GM12875 (cell line): ENCODE results near the gene SUV39H1.
"Not testable (repeated sequence)": the region's sequence is repeated elsewhere in the genome, so short reads cannot be mapped to it uniquely, and the experiment has no call there.

Experiments
- H3K4me3 ChIP-seq: one replicate; pipeline ENCODE4 v1.5.1; 2011; ENCODE audit warnings: low read depth, low read length, control low read depth
- TF ChIP-seq, protein P1 (sequence below): IDR thresholded peaks from 2 replicates; pipeline ENCODE4 v1.5.1; 2011; ENCODE audit warnings: low read depth, mild to moderate bottlenecking, control low read depth, inconsistent platforms, low read length, moderate library complexity, borderline replicate concordance; ENCODE audit not compliant: insufficient read depth

SUV39H1 gene, protein sequence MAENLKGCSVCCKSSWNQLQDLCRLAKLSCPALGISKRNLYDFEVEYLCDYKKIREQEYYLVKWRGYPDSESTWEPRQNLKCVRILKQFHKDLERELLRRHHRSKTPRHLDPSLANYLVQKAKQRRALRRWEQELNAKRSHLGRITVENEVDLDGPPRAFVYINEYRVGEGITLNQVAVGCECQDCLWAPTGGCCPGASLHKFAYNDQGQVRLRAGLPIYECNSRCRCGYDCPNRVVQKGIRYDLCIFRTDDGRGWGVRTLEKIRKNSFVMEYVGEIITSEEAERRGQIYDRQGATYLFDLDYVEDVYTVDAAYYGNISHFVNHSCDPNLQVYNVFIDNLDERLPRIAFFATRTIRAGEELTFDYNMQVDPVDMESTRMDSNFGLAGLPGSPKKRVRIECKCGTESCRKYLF

DNA sequence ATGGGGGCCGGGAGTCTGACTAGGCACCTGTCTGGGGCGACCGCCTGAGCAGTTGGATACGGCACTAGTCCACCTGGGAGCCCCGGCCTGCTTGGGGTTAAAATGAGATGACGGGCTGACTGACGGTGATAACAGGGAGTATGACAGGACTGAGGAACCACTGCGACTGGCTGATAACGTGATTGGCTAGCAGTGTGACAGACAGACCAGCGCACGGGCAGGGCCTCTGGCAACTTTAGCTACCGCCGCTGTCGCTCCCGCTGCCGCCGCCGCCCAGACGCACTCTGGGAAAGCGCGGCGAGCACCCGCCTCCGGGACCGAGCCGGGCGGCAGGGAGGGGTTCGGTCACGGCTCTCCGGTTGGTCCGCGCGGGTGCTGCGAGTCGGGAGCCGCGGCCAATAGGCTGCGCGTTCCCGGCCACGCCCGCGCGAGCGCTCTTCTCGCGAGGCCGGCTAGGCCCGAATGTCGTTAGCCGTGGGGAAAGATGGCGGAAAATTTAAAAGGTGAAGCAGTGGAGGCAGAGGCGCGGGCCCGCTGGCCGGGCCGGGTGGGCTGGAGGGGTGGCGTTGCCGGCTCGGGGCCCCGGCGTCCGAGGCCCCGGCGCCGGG lies at the start of gene SUV39H1:
Gene SUV39H1 (plus strand): TSS at position 434 of the 608 bp plus-strand sequence. CDS start 51 bp downstream, at position 485.
- TF ChIP-seq, protein P1, sequence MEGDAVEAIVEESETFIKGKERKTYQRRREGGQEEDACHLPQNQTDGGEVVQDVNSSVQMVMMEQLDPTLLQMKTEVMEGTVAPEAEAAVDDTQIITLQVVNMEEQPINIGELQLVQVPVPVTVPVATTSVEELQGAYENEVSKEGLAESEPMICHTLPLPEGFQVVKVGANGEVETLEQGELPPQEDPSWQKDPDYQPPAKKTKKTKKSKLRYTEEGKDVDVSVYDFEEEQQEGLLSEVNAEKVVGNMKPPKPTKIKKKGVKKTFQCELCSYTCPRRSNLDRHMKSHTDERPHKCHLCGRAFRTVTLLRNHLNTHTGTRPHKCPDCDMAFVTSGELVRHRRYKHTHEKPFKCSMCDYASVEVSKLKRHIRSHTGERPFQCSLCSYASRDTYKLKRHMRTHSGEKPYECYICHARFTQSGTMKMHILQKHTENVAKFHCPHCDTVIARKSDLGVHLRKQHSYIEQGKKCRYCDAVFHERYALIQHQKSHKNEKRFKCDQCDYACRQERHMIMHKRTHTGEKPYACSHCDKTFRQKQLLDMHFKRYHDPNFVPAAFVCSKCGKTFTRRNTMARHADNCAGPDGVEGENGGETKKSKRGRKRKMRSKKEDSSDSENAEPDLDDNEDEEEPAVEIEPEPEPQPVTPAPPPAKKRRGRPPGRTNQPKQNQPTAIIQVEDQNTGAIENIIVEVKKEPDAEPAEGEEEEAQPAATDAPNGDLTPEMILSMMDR, result no peak
- H3K4me3 ChIP-seq, result peak within 1 kb of the TSS; percentile 63

DNA sequence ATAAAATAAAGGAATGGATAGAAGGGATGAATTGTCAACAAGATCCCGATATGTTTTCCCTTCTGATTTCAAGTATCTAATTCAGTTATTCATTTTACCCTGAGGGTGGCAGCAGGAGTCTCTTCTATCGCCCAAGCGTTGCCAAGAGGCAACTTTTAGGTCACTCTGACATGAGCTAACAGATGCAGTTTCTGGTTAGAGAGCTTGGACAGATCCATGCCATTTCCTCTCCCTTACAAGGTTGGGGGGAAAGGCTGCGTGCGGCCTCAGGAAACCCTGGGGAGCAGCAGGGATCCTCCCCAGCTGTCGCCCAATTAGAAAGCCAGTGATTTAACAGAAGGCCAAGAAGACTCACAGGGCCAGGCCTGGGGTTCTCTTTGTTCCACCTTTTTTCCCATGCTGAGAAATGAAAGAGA lies 48.2 kb upstream of the SUV39H1 start:
- TF ChIP-seq, protein P1, result no peak
- H3K4me3 ChIP-seq, result no peak overlapping the region

DNA sequence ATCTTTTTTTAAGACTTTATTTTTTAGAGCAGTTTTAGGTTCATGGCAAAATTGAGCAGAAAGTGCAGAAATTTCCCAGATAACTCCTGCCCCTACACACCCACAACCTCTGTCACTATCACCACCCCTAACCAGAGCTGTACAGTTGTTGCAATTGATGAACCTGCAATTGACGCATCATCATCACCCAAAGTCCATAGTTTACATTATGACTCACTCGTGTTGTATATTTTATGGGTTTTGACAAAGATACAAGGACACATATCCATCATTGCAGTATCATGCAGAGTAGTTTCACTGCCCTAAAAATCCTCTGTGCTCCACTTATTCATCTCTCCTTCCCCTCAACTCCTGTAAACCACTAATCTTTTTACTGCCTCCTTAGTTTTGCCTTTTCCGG lies 47.4 kb upstream of the SUV39H1 start:
- TF ChIP-seq, protein P1, result no peak
- no peak overlapping the region for H3K4me3 ChIP-seq

DNA sequence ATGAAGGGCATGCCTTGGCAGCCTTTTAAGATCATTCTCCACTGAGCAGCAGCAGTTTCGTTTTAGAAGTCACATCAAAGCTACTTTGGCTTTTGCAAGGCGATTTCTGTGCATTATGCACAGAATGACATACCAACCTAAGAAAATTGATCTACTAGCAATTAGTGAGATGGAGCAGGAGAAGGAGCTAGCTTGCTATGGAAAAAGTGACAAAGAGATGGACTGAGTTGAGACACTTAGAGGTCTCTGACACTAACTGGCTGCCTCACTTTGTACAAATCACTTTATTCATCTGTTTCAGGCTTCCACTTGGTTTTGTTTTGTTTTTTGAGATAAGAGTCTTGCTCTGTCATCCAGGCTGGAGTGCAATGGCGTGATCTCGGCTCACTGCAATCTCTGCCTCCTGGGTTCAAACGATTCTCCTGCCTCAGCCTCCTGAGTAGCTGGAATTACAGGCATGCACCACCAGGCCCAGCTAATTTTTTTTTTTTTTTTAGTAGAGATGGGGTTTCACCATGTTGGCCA lies 44.4 kb upstream of the SUV39H1 start:
- not testable (repeated sequence) for H3K4me3 ChIP-seq

DNA sequence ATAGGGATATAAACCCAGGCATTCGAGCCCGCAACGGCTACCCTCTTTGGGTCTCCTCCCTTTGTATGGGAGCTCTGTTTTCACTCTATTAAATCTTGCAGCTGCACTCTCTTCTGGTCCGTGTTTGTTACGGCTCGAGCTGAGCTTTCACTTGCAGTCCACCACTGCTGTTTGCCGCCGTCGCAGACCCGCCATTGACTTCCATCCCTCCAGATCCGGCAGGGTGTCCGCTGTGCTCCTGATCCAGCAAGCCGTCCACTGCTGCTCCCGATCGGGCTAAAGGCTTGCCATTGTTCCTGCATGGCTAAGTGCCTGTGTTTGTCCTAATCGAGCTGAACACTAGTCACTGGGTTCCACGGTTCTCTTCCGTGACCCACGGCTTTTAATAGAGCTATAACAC lies 41.8 kb upstream of the SUV39H1 start:
- H3K4me3 ChIP-seq, result not testable (repeated sequence)

DNA sequence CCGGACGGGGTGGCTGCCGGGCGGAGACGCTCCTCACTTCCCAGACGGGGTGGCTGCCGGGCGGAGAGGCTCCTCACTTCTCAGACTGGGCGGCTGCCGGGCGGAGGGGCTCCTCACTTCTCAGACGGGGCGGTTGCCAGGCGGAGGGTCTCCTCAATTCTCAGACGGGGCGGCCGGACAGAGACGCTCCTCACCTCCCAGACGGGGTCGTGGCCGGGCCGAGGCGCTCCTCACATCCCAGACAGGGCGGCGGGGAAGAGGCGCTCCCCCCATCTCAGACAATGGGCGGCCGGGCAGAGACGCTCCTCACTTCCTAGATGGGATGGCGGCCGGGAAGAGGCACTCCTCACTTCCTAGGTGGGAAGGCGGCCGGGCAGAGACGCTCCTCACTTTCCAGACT lies 36.8 kb upstream of the SUV39H1 start:
- H3K4me3 ChIP-seq, result not testable (repeated sequence)

DNA sequence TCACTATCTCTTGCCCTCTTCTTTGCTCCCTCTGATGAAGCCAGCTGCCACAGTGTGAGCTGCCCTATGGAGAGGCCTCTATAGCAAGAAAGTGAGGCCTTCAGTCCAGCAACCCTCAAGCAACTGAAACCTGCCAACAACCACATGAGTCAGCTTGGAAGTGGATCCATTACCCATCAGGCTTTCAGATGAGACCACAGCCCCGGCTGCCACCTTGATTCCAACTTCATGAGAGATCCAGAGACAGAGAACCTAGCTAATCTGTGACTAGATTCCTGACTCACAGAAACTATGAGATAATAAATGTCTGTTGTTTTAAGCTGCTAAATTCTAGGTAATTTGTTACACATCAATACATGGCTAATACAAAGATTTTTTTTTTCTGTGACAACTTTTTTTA lies 33.3 kb upstream of the SUV39H1 start:
- no peak overlapping the region for H3K4me3 ChIP-seq
- TF ChIP-seq, protein P1, result no peak

DNA sequence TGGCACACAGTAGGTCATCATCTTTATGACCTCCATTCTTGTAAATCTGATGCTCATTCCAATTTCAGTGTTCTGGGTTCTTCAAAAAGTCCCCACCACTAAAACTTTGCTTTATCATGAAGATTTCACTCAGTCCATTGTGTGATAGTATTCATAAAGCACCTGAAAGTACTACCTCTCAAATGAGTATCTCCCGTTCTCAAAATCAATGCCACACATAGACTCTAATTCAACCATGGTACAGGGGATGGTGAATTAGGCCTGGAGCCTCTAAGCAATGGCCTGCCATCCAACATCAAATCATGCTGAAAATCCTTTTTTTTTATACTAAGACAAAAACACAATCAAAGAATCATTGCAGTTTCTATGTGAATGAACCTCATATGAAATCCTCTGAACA lies 32.4 kb upstream of the SUV39H1 start:
- TF ChIP-seq, protein P1, result no peak
- no peak overlapping the region for H3K4me3 ChIP-seq
